K562 (cell line): Measurements from ENCODE around the gene CTSD.

ENCODE experiments used
- PTRF ChIP-seq: fragments of 450-650 bp; IDR thresholded peaks from 2 replicates; pipeline ENCODE4 v1.6.1; 2016; ENCODE audit warnings: mild to moderate bottlenecking, missing genetic modification characterization, missing compliant biosample characterization
- RBFOX2 ChIP-seq: fragments of 200-400 bp; formaldehyde crosslinking; IDR thresholded peaks from 2 replicates; pipeline ENCODE4 v1.6.1; 2017; ENCODE audit warnings: low read depth, mild to moderate bottlenecking, low read length, moderate library complexity

- TF ChIP-seq RBFOX2 (no peak), PTRF (tag) (no peak)
Measured at GRCh38 chr11:1729692-1730011, 34.1 kb downstream of the CTSD start.
